Colonic mucosa (tissue), 4 donors: ENCODE data around the gene PTPN18. TPM values are rescaled to one million over a fixed set of nuclear protein-coding genes. Genes with fewer than 3 reads are reported as not detected.
A peak's percentile ranks its signal among the peaks of the same experiment; 100 is the strongest.

Experiments
- DNase-seq: peaks from one replicate; pipeline ENCODE4 v3.0.0-alpha.2; 2020
- H3K27ac ChIP-seq: fragments of 200-600 bp; one replicate; pipeline ENCODE4 v1.8.0; 2021
- H3K27me3 ChIP-seq: fragments of 200-600 bp; one replicate; pipeline ENCODE4 v1.8.0; 2021
- H3K36me3 ChIP-seq: fragments of 200-600 bp; one replicate; pipeline ENCODE4 v1.8.0; 2021
- H3K4me1 ChIP-seq: fragments of 200-600 bp; one replicate; pipeline ENCODE4 v1.8.0; 2021; ENCODE audit warnings: mild to moderate bottlenecking
- H3K4me3 ChIP-seq: fragments of 200-600 bp; one replicate; pipeline ENCODE4 v1.8.0; 2021
- H3K9ac ChIP-seq, 2 donors: one replicate each; pipeline ENCODE4 v1.7.0; 2013; ENCODE audit warnings: control low read depth in 2 of 2, low read depth in 2 of 2, low read length in 2 of 2
- H3K9me3 ChIP-seq: fragments of 200-600 bp; one replicate; pipeline ENCODE4 v1.8.0; 2021
- CTCF ChIP-seq: fragments of 200-600 bp; IDR thresholded peaks from one replicate; pipeline ENCODE4 v1.8.0; 2022; ENCODE audit warnings: antibody characterized with exemption, mild to moderate bottlenecking
- intact Hi-C: fragments of 100-400 bp; cut with DNase I; formaldehyde crosslinking; loops from one replicate; pipeline ENCODE4 v1.14.1; 2022
- total RNA-seq, 2 donors: library from RNA; stranded (reverse); fragmentation: NEBNext Ultra II Directional in 1 of 2; extraction: Animal tissue kit (Norgen Biotek cat#: 25700) in 1 of 2; gene quantifications; one replicate each; pipeline ENCODE4 v1.2.1, GENCODE V29; 2021
- donor health status: healthy.
- donor health status: DM: no; HTN: no; CAD: no.
- donor health status: DM: no; HTN: no; CAD: no.

Gene PTPN18
- total RNA-seq, 2 donors from 2014 or later = 85.0 to 160 TPM

- H3K9ac ChIP-seq = peak overlapping the region in 1 of 2 donors; percentile 9
- no peaks in the 10 kb centered on the region for H3K4me1 ChIP-seq
- H3K36me3 ChIP-seq = no peaks in the 10 kb centered on the region
- intact Hi-C loops = no loop called here
- no peak overlapping the region for H3K27ac ChIP-seq
- TF ChIP-seq CTCF = no peak
- no peak for DNase-seq
- H3K4me3 ChIP-seq = no peak overlapping the region
- H3K9me3 ChIP-seq = no peaks in the 10 kb centered on the region
- no peaks in the 10 kb centered on the region for H3K27me3 ChIP-seq
Observed at GRCh38 chr2:130370490-130370889, 14.6 kb downstream of the PTPN18 start.

- Histone ChIP-seq H3K9ac (peak overlapping the region; percentile 75 to 88), H3K27ac (peak overlapping the region; percentile 84), H3K4me1 (no peaks in the 10 kb centered on the region), H3K4me3 (peak overlapping the region; percentile 86), H3K36me3 (no peaks in the 10 kb centered on the region), H3K27me3 (no peaks in the 10 kb centered on the region), H3K9me3 (no peaks in the 10 kb centered on the region)
- DNase-seq = no peak
- intact Hi-C loops = no loop called here
- no peak for TF ChIP-seq CTCF
Observed at GRCh38 chr2:130371723-130372054, 15.8 kb downstream of the PTPN18 start.

GRCh38 chr2:130372055-130372832, 16.4 kb downstream of the PTPN18 start:
- peak; percentile 91 for TF ChIP-seq CTCF
- Histone ChIP-seq H3K4me3 (peak overlapping the region; percentile 86), H3K9me3 (no peaks in the 10 kb centered on the region), H3K36me3 (no peaks in the 10 kb centered on the region), H3K4me1 (no peaks in the 10 kb centered on the region), H3K27me3 (no peaks in the 10 kb centered on the region), H3K27ac (peak overlapping the region; percentile 84), H3K9ac (peak overlapping the region; percentile 75 to 88)
- intact Hi-C loops = no loop called here
- peak; percentile 98 for DNase-seq

- H3K9me3 ChIP-seq = no peaks in the 10 kb centered on the region
- H3K4me1 ChIP-seq = no peaks in the 10 kb centered on the region
- H3K27me3 ChIP-seq = no peaks in the 10 kb centered on the region
- H3K9ac ChIP-seq = peak overlapping the region; percentile 75 to 88
- no peak for TF ChIP-seq CTCF
- H3K27ac ChIP-seq = peak overlapping the region; percentile 84
- intact Hi-C loops = no loop called here
- DNase-seq = no peak
- H3K36me3 ChIP-seq = no peaks in the 10 kb centered on the region
- H3K4me3 ChIP-seq = peak overlapping the region; percentile 86
Observed at GRCh38 chr2:130372833-130373807, 17.3 kb downstream of the PTPN18 start.

GRCh38 chr2:130373808-130374365, 18.0 kb downstream of the PTPN18 start:
- TF ChIP-seq CTCF = no peak
- no peak overlapping the region for H3K4me3 ChIP-seq
- no peaks in the 10 kb centered on the region for H3K4me1 ChIP-seq
- H3K9me3 ChIP-seq = no peaks in the 10 kb centered on the region
- H3K27me3 ChIP-seq = no peaks in the 10 kb centered on the region
- no peaks in the 10 kb centered on the region for H3K36me3 ChIP-seq
- no peak for DNase-seq
- no peak overlapping the region for H3K27ac ChIP-seq
- intact Hi-C loops = no loop called here
- no peak overlapping the region for H3K9ac ChIP-seq
